SU-DHL-6 (cell line): ENCODE data around the gene SENP7.

ENCODE experiments used
- EZH2phosphoT487 ChIP-seq: fragments of 200-600 bp; sonication (generic), shearing (Covaris generic); conservative IDR thresholded peaks from 2 replicates; pipeline ENCODE4 v1.6.1; 2018; ENCODE audit warnings: mild to moderate bottlenecking, antibody characterized with exemption, low read length, moderate library complexity, mixed read lengths
- TF ChIP-seq, protein P1 (sequence below): fragments of 200-600 bp; sonication (generic); IDR thresholded peaks from one replicate; pipeline ENCODE4 v1.5.1; 2017; ENCODE audit warnings: antibody characterized with exemption, mild to moderate bottlenecking, low read length, moderate library complexity; ENCODE audit not compliant: insufficient read depth, poor library complexity, severe bottlenecking

DNA sequence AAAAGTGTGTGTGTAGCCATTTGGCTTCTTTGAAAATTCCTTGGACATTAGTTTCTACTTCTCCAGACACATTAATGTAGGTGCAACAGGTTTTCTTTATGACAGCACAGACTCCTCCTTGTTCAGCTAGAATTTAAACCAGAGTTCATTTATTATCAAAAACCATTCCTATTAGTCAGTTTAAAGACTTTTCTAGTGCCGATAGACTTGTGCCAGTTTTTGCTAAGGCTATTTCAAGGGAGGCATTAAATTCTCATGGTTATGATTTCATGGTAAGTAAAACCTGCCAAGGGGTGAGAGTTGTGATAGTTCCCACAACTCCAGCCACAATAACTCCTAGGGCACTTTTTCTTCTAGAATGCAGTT lies 20.6 kb upstream of the SENP7 start:
- TF ChIP-seq, protein P1, sequence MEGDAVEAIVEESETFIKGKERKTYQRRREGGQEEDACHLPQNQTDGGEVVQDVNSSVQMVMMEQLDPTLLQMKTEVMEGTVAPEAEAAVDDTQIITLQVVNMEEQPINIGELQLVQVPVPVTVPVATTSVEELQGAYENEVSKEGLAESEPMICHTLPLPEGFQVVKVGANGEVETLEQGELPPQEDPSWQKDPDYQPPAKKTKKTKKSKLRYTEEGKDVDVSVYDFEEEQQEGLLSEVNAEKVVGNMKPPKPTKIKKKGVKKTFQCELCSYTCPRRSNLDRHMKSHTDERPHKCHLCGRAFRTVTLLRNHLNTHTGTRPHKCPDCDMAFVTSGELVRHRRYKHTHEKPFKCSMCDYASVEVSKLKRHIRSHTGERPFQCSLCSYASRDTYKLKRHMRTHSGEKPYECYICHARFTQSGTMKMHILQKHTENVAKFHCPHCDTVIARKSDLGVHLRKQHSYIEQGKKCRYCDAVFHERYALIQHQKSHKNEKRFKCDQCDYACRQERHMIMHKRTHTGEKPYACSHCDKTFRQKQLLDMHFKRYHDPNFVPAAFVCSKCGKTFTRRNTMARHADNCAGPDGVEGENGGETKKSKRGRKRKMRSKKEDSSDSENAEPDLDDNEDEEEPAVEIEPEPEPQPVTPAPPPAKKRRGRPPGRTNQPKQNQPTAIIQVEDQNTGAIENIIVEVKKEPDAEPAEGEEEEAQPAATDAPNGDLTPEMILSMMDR: no peak
- no peak for TF ChIP-seq EZH2phosphoT487
